ENCODE results near the gene INTS3. TPM values are rescaled to one million over a fixed set of nuclear protein-coding genes. Genes with fewer than 3 reads are reported as not detected.
A peak's percentile ranks its signal among the peaks of the same experiment; 100 is the strongest.
"Not testable (repeated sequence)": the region's sequence is repeated elsewhere in the genome, so short reads cannot be mapped to it uniquely, and the experiment has no call there.

Gene INTS3
- total and polyA plus RNA-seq, 12 donors, result 25.4 to 46.1 (median 31.1) TPM

GRCh38 chr1:153763365-153764225 lies 35.7 kb downstream of the INTS3 start:
- no peak for TF ChIP-seq CTCF (IDR thresholded peaks at IDR 0.05)
- 41 to 50% methylated on average over 7 of the region's 7 CpGs for WGBS, 2 donors
- peak overlapping the region; percentile 39 to 87 (median 76) for H3K27ac ChIP-seq
- no peaks in the 10 kb centered on the region for H3K27me3 ChIP-seq
- intact Hi-C loops (cut with DNase I), result no loop called here
- DNase-seq, result peak in 1 of 2 donors; percentile 56
- peaks cover 5 to 100% (median 53%) of the 10 kb centered on the region in 9 donors for H3K36me3 ChIP-seq
- no peaks in the 10 kb centered on the region for H3K9me3 ChIP-seq
- H3K4me3 ChIP-seq, result no peak overlapping the region
- peak; percentile 53 to 96 (median 86) for ATAC-seq
- H3K4me1 ChIP-seq, result peaks cover 0 to 29% (median 22%) of the 10 kb centered on the region in 9 donors

- H3K36me3 ChIP-seq, result peaks cover 5 to 100% (median 51%) of the 10 kb centered on the region in 9 donors
- H3K27me3 ChIP-seq, result no peaks in the 10 kb centered on the region
- peaks cover 4 to 36% (median 25%) of the 10 kb centered on the region in 9 donors for H3K4me1 ChIP-seq
- intact Hi-C loops (cut with DNase I), result no loop called here
- H3K4me3 ChIP-seq, result no peak overlapping the region
- H3K27ac ChIP-seq, result peak overlapping the region; percentile 39 to 87 (median 76)
- 79 to 84% methylated on average over 5 of the region's 5 CpGs for WGBS, 2 donors
- DNase-seq (no peak), ATAC-seq (no peak)
- no peaks in the 10 kb centered on the region for H3K9me3 ChIP-seq
- TF ChIP-seq CTCF (IDR thresholded peaks at IDR 0.05), result no peak
These were observed 36.5 kb downstream of the INTS3 start for GRCh38 chr1:153764310-153764709.

- H3K27ac ChIP-seq, H3K4me3 ChIP-seq, H3K9me3 ChIP-seq, H3K27me3 ChIP-seq, DNase-seq, ATAC-seq: not testable (repeated sequence)
- intact Hi-C loops (cut with DNase I), result loop anchor here in 1 of 10 donors (5.0 kb wide), 1 partner anchor 84 kb away; no protein-coding TSS in a partner anchor
- WGBS, 2 donors, result 96% methylated on average over 10 of the region's 10 CpGs
- peaks cover 5 to 97% (median 36%) of the 10 kb centered on the region in 9 donors for H3K36me3 ChIP-seq
- peaks cover 6 to 57% (median 43%) of the 10 kb centered on the region in 9 donors for H3K4me1 ChIP-seq
These were observed 38.8 kb downstream of the INTS3 start for GRCh38 chr1:153766663-153767062.

- ATAC-seq (no peak), DNase-seq (no peak)
- Histone ChIP-seq H3K4me1 (peaks cover 9 to 64% (median 45%) of the 10 kb centered on the region in 9 donors), H3K27ac (peak overlapping the region in 1 of 10 donors; percentile 15), H3K27me3 (no peaks in the 10 kb centered on the region), H3K4me3 (no peak overlapping the region), H3K9me3 (no peaks in the 10 kb centered on the region), H3K36me3 (peaks cover 5 to 97% (median 36%) of the 10 kb centered on the region in 9 donors)
- 97 to 98% methylated on average over 11 of the region's 11 CpGs for WGBS, 2 donors
- intact Hi-C loops (cut with DNase I), result loop anchor here in 1 of 10 donors (5.0 kb wide), 1 partner anchor 85 kb away; no protein-coding TSS in a partner anchor
- TF ChIP-seq CTCF (IDR thresholded peaks at IDR 0.05), result no peak
These were observed 39.7 kb downstream of the INTS3 start for GRCh38 chr1:153767519-153767918.

All from heart right ventricle (tissue), 16 donors.